Activated CD8-positive, alpha-beta memory T cell treated with anti-CD3 and anti-CD28 coated beads, Interleukin-2, amount 10 ng/mL, durations not matched to agents 7 days and 5 days (primary cell): ENCODE results near the gene SEZ6L. TPM values are rescaled to one million over a fixed set of nuclear protein-coding genes. Genes with fewer than 3 reads are reported as not detected.
A peak's percentile ranks its signal among the peaks of the same experiment; 100 is the strongest.

ENCODE experiments used
- ATAC-seq: fragments of 150-1000 bp; cut with Tn5 transposase; one replicate; pipeline ENCODE4 v1.10.0; 2021; ENCODE audit warnings: moderate library complexity
- CTCF ChIA-PET: fragments of 350-600 bp; sonication (Branson Sonifier 250); formaldehyde crosslinking; loops from one replicate; lab custom pipeline; 2021; ENCODE audit warnings: antibody characterized with exemption; lab: Charles Lee
- DNase-seq: peaks from one replicate; pipeline ENCODE4 v3.0.0-alpha.2; 2020
- H3K27ac Mint-ChIP-seq: one replicate; pipeline ENCODE4 v1.8.0; 2021; ENCODE audit warnings: mild to moderate bottlenecking, mixed read lengths
- H3K27me3 Mint-ChIP-seq: one replicate; pipeline ENCODE4 v1.8.0; 2021; ENCODE audit warnings: mixed read lengths
- H3K36me3 Mint-ChIP-seq: one replicate; pipeline ENCODE4 v1.8.0; 2021; ENCODE audit warnings: mild to moderate bottlenecking, mixed read lengths
- H3K4me1 Mint-ChIP-seq: one replicate; pipeline ENCODE4 v1.8.0; 2021; ENCODE audit warnings: mixed read lengths
- H3K4me3 Mint-ChIP-seq: one replicate; pipeline ENCODE4 v1.8.0; 2021; ENCODE audit warnings: mild to moderate bottlenecking, moderate library complexity, mixed read lengths
- H3K9me3 Mint-ChIP-seq: one replicate; pipeline ENCODE4 v1.8.0; 2022; ENCODE audit warnings: low read depth, mixed read lengths
- total RNA-seq, 2 experiments: library from RNA; stranded (reverse); gene quantifications; one replicate each; pipeline ENCODE4 v1.2.3, GENCODE V29; 2021

The SEZ6L gene
- total RNA-seq, 2 experiments from 2014 or later = not detected

DNA sequence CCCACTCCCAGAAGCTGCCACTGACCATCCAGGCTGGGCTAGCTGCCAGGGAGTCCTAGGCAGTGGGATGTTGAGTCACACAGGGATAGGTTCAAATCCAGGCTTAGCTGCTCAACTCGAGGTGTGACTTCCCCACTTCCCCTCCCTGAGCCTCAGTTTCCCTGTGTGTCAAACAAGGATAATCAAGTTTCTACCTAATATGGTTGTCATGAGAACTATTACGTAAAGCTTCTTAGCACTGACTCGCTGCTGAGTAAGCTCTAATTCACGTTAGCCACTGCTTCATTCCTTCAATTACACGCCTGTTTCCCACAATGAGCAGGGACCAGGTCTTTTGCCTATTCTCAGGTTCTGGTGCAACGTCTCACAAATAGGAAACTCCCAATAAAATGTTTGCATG is 67.7 kb downstream of the SEZ6L start:
- ATAC-seq (no peak), DNase-seq (no peak)
- Mint-ChIP-seq H3K4me1 (no peaks in the 10 kb centered on the region), H3K27ac (no peak overlapping the region), H3K4me3 (no peak overlapping the region), H3K36me3 (no peaks in the 10 kb centered on the region), H3K9me3 (no peaks in the 10 kb centered on the region), H3K27me3 (no peaks in the 10 kb centered on the region)
- CTCF ChIA-PET = interaction anchor here (0.6 kb wide), 1 partner anchor 689 kb away, joined by 3 read pairs; no protein-coding TSS in a partner anchor

GRCh38 chr22:26238596-26238995 is 69.3 kb downstream of the SEZ6L start:
- H3K27me3 Mint-ChIP-seq = no peaks in the 10 kb centered on the region
- no peaks in the 10 kb centered on the region for H3K36me3 Mint-ChIP-seq
- no peaks in the 10 kb centered on the region for H3K4me1 Mint-ChIP-seq
- no peak overlapping the region for H3K27ac Mint-ChIP-seq
- H3K9me3 Mint-ChIP-seq = no peaks in the 10 kb centered on the region
- DNase-seq (no peak), ATAC-seq (no peak)
- H3K4me3 Mint-ChIP-seq = no peak overlapping the region
- CTCF ChIA-PET = no interaction called here

GRCh38 chr22:26239581-26239980 is 70.3 kb downstream of the SEZ6L start:
- CTCF ChIA-PET = no interaction called here
- Mint-ChIP-seq H3K9me3 (no peaks in the 10 kb centered on the region), H3K27me3 (no peaks in the 10 kb centered on the region), H3K4me1 (no peaks in the 10 kb centered on the region), H3K4me3 (no peak overlapping the region), H3K36me3 (no peaks in the 10 kb centered on the region), H3K27ac (no peak overlapping the region)
- ATAC-seq = no peak
- no peak for DNase-seq

GRCh38 chr22:26241361-26241760 is 72.1 kb downstream of the SEZ6L start:
- Mint-ChIP-seq H3K4me3 (no peak overlapping the region), H3K36me3 (no peaks in the 10 kb centered on the region), H3K27ac (no peak overlapping the region), H3K4me1 (no peaks in the 10 kb centered on the region), H3K27me3 (peaks cover 2% of the 10 kb centered on the region), H3K9me3 (no peaks in the 10 kb centered on the region)
- DNase-seq = no peak
- CTCF ChIA-PET = no interaction called here
- ATAC-seq = no peak

GRCh38 chr22:26245001-26245400 is 75.7 kb downstream of the SEZ6L start:
- Mint-ChIP-seq H3K4me1 (no peaks in the 10 kb centered on the region), H3K27ac (no peak overlapping the region), H3K9me3 (no peaks in the 10 kb centered on the region), H3K27me3 (peaks cover 7% of the 10 kb centered on the region), H3K36me3 (no peaks in the 10 kb centered on the region), H3K4me3 (no peak overlapping the region)
- CTCF ChIA-PET = no interaction called here
- no peak for ATAC-seq
- DNase-seq = no peak

- Mint-ChIP-seq H3K9me3 (no peaks in the 10 kb centered on the region), H3K4me3 (no peak overlapping the region), H3K36me3 (no peaks in the 10 kb centered on the region), H3K27ac (no peak overlapping the region), H3K4me1 (no peaks in the 10 kb centered on the region), H3K27me3 (peaks cover 7% of the 10 kb centered on the region)
- DNase-seq = no peak
- CTCF ChIA-PET = no interaction called here
- ATAC-seq = no peak
These were observed 77.3 kb downstream of the SEZ6L start for GRCh38 chr22:26246552-26246951.

GRCh38 chr22:26251869-26252268 is 82.6 kb downstream of the SEZ6L start:
- no peaks in the 10 kb centered on the region for H3K4me1 Mint-ChIP-seq
- peaks cover 9% of the 10 kb centered on the region for H3K27me3 Mint-ChIP-seq
- CTCF ChIA-PET = no interaction called here
- no peaks in the 10 kb centered on the region for H3K36me3 Mint-ChIP-seq
- DNase-seq (no peak), ATAC-seq (no peak)
- no peak overlapping the region for H3K4me3 Mint-ChIP-seq
- no peak overlapping the region for H3K27ac Mint-ChIP-seq
- no peaks in the 10 kb centered on the region for H3K9me3 Mint-ChIP-seq

GRCh38 chr22:26259510-26259909 is 90.2 kb downstream of the SEZ6L start:
- ATAC-seq (no peak), DNase-seq (peak; percentile 44)
- Mint-ChIP-seq H3K4me3 (no peak overlapping the region), H3K9me3 (no peaks in the 10 kb centered on the region), H3K36me3 (no peaks in the 10 kb centered on the region), H3K27me3 (peaks cover 14% of the 10 kb centered on the region), H3K27ac (no peak overlapping the region), H3K4me1 (no peaks in the 10 kb centered on the region)
- CTCF ChIA-PET = interaction anchor here (0.9 to 1.8 kb wide), 2 partner anchors 9 to 72 kb away, joined by 3 to 8 read pairs; no protein-coding TSS in a partner anchor

GRCh38 chr22:26264162-26264561 is 94.9 kb downstream of the SEZ6L start:
- Mint-ChIP-seq H3K4me3 (no peak overlapping the region), H3K36me3 (no peaks in the 10 kb centered on the region), H3K27me3 (peaks cover 13% of the 10 kb centered on the region), H3K4me1 (no peaks in the 10 kb centered on the region), H3K27ac (no peak overlapping the region), H3K9me3 (no peaks in the 10 kb centered on the region)
- CTCF ChIA-PET = interaction anchor here (1.1 to 1.8 kb wide), 2 partner anchors 66 to 102 kb away, joined by 3 to 5 read pairs; no protein-coding TSS in a partner anchor
- no peak for ATAC-seq
- no peak for DNase-seq

GRCh38 chr22:26265281-26265680 is 96.0 kb downstream of the SEZ6L start:
- no peak for DNase-seq
- Mint-ChIP-seq H3K4me3 (no peak overlapping the region), H3K9me3 (no peaks in the 10 kb centered on the region), H3K27me3 (peaks cover 13% of the 10 kb centered on the region), H3K27ac (no peak overlapping the region), H3K36me3 (no peaks in the 10 kb centered on the region), H3K4me1 (no peaks in the 10 kb centered on the region)
- CTCF ChIA-PET = no interaction called here
- ATAC-seq = no peak

- Mint-ChIP-seq H3K27ac (no peak overlapping the region), H3K4me3 (no peak overlapping the region), H3K9me3 (no peaks in the 10 kb centered on the region), H3K36me3 (no peaks in the 10 kb centered on the region), H3K27me3 (peaks cover 13% of the 10 kb centered on the region), H3K4me1 (no peaks in the 10 kb centered on the region)
- CTCF ChIA-PET = no interaction called here
- no peak for ATAC-seq
- no peak for DNase-seq
These were observed 96.6 kb downstream of the SEZ6L start for GRCh38 chr22:26265909-26266308.

GRCh38 chr22:26267856-26268255 is 98.6 kb downstream of the SEZ6L start:
- ATAC-seq (no peak), DNase-seq (no peak)
- Mint-ChIP-seq H3K27ac (no peak overlapping the region), H3K9me3 (no peaks in the 10 kb centered on the region), H3K4me1 (no peaks in the 10 kb centered on the region), H3K36me3 (no peaks in the 10 kb centered on the region), H3K4me3 (no peak overlapping the region), H3K27me3 (peaks cover 15% of the 10 kb centered on the region)
- CTCF ChIA-PET = no interaction called here

- no peaks in the 10 kb centered on the region for H3K9me3 Mint-ChIP-seq
- no peak overlapping the region for H3K27ac Mint-ChIP-seq
- H3K27me3 Mint-ChIP-seq = peaks cover 15% of the 10 kb centered on the region
- no peak overlapping the region for H3K4me3 Mint-ChIP-seq
- H3K4me1 Mint-ChIP-seq = no peaks in the 10 kb centered on the region
- DNase-seq (no peak), ATAC-seq (no peak)
- H3K36me3 Mint-ChIP-seq = no peaks in the 10 kb centered on the region
- CTCF ChIA-PET = no interaction called here
These were observed 100.3 kb downstream of the SEZ6L start for GRCh38 chr22:26269572-26269971.

DNA sequence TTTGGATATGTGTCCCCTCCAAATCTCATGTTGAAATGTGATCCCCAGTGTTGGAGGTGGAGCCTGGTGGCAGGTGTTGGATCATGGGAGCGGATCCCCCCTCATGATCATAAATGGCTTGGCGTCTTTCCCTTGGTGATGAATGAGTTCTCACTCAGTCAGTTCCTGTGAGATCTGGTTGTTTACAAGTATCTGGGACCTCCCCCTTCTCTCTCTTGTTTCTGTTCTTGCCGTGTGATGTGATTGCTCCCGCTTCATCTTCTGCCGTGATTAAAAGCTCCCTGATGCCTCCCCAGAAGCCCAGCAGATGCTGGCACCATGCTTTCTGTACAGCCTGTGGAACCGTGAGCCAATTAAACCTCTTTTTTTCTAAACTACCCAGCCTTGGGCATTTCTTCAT is 102.2 kb downstream of the SEZ6L start:
- H3K4me1 Mint-ChIP-seq = no peaks in the 10 kb centered on the region
- CTCF ChIA-PET = no interaction called here
- no peaks in the 10 kb centered on the region for H3K9me3 Mint-ChIP-seq
- no peaks in the 10 kb centered on the region for H3K36me3 Mint-ChIP-seq
- H3K4me3 Mint-ChIP-seq = no peak overlapping the region
- H3K27me3 Mint-ChIP-seq = peaks cover 9% of the 10 kb centered on the region
- no peak overlapping the region for H3K27ac Mint-ChIP-seq
- DNase-seq = no peak
- ATAC-seq = no peak
